GM18861 (cell line): ENCODE results near the gene ORAI2.
"Not testable (repeated sequence)": the region's sequence is repeated elsewhere in the genome, so short reads cannot be mapped to it uniquely, and the experiment has no call there.

Experiments used
- ATAC-seq: cut with Tn5 transposase; IDR thresholded peaks from one replicate; pipeline ENCODE4 v1.9.1; 2021; ENCODE audit not compliant: unreplicated experiment

The ORAI2 gene

GRCh38 chr7:102494473-102495149, 61.2 kb downstream of the ORAI2 start:
- ATAC-seq = peak; percentile 72

- not testable (repeated sequence) for ATAC-seq
These were observed 63.5 kb downstream of the ORAI2 start for GRCh38 chr7:102496861-102497260.

GRCh38 chr7:102497308-102497707, 63.9 kb downstream of the ORAI2 start:
- not testable (repeated sequence) for ATAC-seq

GRCh38 chr7:102498321-102498720, 64.9 kb downstream of the ORAI2 start:
- not testable (repeated sequence) for ATAC-seq

GRCh38 chr7:102503141-102503540, 69.8 kb downstream of the ORAI2 start:
- not testable (repeated sequence) for ATAC-seq

- ATAC-seq = not testable (repeated sequence)
These were observed 72.2 kb downstream of the ORAI2 start for GRCh38 chr7:102505298-102506185.
